Hepatocyte (in vitro differentiated cells): Measurements from ENCODE around the gene SEMG2. TPM values are rescaled to one million over a fixed set of nuclear protein-coding genes. Genes with fewer than 3 reads are reported as not detected.

ENCODE experiments used
- DNase-seq: peaks from one replicate; pipeline ENCODE4 v3.0.0-alpha.2; 2016; ENCODE audit warnings: low spot score
- H2AFZ ChIP-seq: fragments of 200-600 bp; sonication (generic); 2 replicates; pipeline ENCODE4 v1.6.0; 2016; ENCODE audit warnings: antibody characterized with exemption, mild to moderate bottlenecking
- H3K27ac ChIP-seq: fragments of 200-600 bp; sonication (generic); 2 replicates; pipeline ENCODE4 v1.5.1; 2016; ENCODE audit warnings: mild to moderate bottlenecking
- H3K27me3 ChIP-seq: fragments of 200-600 bp; sonication (generic); 2 replicates; pipeline ENCODE4 v1.6.1; 2016
- H3K36me3 ChIP-seq: fragments of 200-600 bp; sonication (generic); replicated peaks from 2 replicates; pipeline ENCODE4 v1.5.1; 2016; ENCODE audit warnings: low read depth; ENCODE audit not compliant: insufficient read depth
- H3K4me1 ChIP-seq: fragments of 200-600 bp; sonication (generic); 2 replicates; pipeline ENCODE4 v1.5.1; 2016; ENCODE audit warnings: mild to moderate bottlenecking, moderate library complexity; ENCODE audit not compliant: insufficient read depth
- H3K4me2 ChIP-seq: fragments of 200-600 bp; sonication (generic); 2 replicates; pipeline ENCODE4 v1.6.0; 2016
- H3K4me3 ChIP-seq: fragments of 200-600 bp; sonication (generic); 2 replicates; pipeline ENCODE4 v1.5.1; 2016; ENCODE audit warnings: mild to moderate bottlenecking
- H3K79me2 ChIP-seq: fragments of 200-600 bp; sonication (generic); 2 replicates; pipeline ENCODE4 v1.6.0; 2017; ENCODE audit warnings: mild to moderate bottlenecking
- H3K9me2 ChIP-seq: fragments of 200-600 bp; sonication (generic); replicated peaks from 2 replicates; pipeline ENCODE4 v1.6.0; 2017; ENCODE audit warnings: mild to moderate bottlenecking; ENCODE audit not compliant: insufficient read depth
- H3K9me3 ChIP-seq: fragments of 200-600 bp; sonication (generic); 2 replicates; pipeline ENCODE4 v1.5.1; 2016; ENCODE audit warnings: low read depth, mild to moderate bottlenecking
- H4K20me1 ChIP-seq: fragments of 200-600 bp; sonication (generic); 2 replicates; pipeline ENCODE4 v1.6.0; 2016; ENCODE audit warnings: mild to moderate bottlenecking; ENCODE audit not compliant: insufficient read depth, poor library complexity, severe bottlenecking
- EZH2 ChIP-seq: fragments of 200-600 bp; sonication (generic); IDR thresholded peaks from 2 replicates; pipeline ENCODE4 v1.6.1; 2016; ENCODE audit warnings: antibody characterized with exemption, mild to moderate bottlenecking, borderline replicate concordance
- EZH2phosphoT487 ChIP-seq: fragments of 200-600 bp; sonication (generic); IDR thresholded peaks from one replicate; pipeline ENCODE4 v1.6.1; 2018; ENCODE audit warnings: antibody characterized with exemption, mild to moderate bottlenecking, low read depth, moderate library complexity; ENCODE audit not compliant: unreplicated experiment, severe bottlenecking
- WGBS: methylation state at CpG from one replicate; pipeline ENCODE4 v1.1.6; 2016; ENCODE audit warnings: low lambda C conversion rate; ENCODE audit errors: missing lambda C conversion rate; 5-methylcytosine and 5-hydroxymethylcytosine counted together
- polyA plus RNA-seq: library from polyadenylated mRNA; unstranded; fragments of >200 nt; fragmentation: Nextera tagmentation; extraction: Ambion mirVana; gene quantifications from 2 replicates; pipeline ENCODE4 v1.2.1, GENCODE V29; 2016
- total RNA-seq: library from RNA; depleted of rRNA; stranded (reverse); fragments of >200 nt; gene quantifications from 2 replicates; pipeline ENCODE4 v1.2.3, GENCODE V29; 2014
- TF ChIP-seq, protein P1 (sequence below): fragments of 200-600 bp; sonication (generic); IDR thresholded peaks from 2 replicates; pipeline ENCODE4 v1.5.1; 2016; ENCODE audit warnings: antibody characterized with exemption, mild to moderate bottlenecking; ENCODE audit not compliant: poor library complexity

SEMG2 gene
- total and polyA plus RNA-seq, 2 experiments from 2014 or later = not detected

DNA sequence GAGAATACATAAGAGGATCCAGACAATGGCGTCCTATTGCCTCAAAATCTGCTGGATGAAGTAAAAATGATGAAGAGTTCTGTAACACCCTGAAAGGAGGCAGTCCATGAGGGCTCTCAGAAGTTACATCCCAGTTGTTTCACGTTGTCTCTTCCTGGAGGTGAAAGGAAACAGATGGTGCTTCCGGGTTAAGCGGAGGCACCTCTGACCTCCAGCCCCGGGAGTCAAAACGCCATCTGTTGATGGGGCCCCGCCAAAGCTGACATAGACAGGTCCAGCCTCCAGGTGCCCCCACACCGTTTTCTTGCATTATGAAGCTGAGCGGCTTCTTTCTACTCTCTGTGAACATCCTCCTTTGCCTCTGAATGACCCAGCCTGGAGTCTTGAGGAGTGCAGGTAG lies 9.5 kb downstream of the SEMG2 start:
- Histone ChIP-seq H3K9me2 (no peaks in the 10 kb centered on the region), H3K4me1 (no peaks in the 10 kb centered on the region), H3K36me3 (no peaks in the 10 kb centered on the region), H3K4me2 (no peak overlapping the region), H3K27me3 (peaks cover 16% of the 10 kb centered on the region), H3K9me3 (no peaks in the 10 kb centered on the region), H3K4me3 (no peak overlapping the region), H3K27ac (no peak overlapping the region), H3K79me2 (no peaks in the 10 kb centered on the region), H2AFZ (no peak overlapping the region), H4K20me1 (no peaks in the 10 kb centered on the region)
- TF ChIP-seq, protein P1, sequence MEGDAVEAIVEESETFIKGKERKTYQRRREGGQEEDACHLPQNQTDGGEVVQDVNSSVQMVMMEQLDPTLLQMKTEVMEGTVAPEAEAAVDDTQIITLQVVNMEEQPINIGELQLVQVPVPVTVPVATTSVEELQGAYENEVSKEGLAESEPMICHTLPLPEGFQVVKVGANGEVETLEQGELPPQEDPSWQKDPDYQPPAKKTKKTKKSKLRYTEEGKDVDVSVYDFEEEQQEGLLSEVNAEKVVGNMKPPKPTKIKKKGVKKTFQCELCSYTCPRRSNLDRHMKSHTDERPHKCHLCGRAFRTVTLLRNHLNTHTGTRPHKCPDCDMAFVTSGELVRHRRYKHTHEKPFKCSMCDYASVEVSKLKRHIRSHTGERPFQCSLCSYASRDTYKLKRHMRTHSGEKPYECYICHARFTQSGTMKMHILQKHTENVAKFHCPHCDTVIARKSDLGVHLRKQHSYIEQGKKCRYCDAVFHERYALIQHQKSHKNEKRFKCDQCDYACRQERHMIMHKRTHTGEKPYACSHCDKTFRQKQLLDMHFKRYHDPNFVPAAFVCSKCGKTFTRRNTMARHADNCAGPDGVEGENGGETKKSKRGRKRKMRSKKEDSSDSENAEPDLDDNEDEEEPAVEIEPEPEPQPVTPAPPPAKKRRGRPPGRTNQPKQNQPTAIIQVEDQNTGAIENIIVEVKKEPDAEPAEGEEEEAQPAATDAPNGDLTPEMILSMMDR = no peak
- TF ChIP-seq EZH2phosphoT487 = no peak
- TF ChIP-seq EZH2 = no peak
- WGBS = 81% methylated on average over 9 of the region's 9 CpGs
- DNase-seq = no peak

DNA sequence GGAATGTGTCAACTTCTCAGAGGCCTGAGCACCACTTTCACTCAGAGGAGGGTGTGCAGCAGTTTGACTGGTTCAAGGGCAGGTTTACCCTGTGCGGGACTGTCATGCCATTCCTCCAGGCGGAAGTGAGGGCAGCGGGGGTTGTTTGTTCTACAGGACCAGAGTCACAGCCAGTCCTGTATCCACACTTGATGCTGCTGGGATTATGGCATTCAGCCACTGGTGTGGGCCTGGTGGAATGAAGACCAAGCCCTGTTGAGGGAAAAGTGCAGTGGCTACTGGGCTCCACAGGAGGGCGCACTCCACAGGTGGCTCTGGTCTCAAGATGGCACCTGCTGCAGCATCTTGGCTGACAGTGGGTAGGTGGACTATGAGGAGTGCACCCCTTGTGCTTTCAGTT lies 14.8 kb downstream of the SEMG2 start:
- DNase-seq = no peak
- Histone ChIP-seq H3K9me3 (no peaks in the 10 kb centered on the region), H3K36me3 (no peaks in the 10 kb centered on the region), H4K20me1 (no peaks in the 10 kb centered on the region), H3K79me2 (no peaks in the 10 kb centered on the region), H3K4me1 (no peaks in the 10 kb centered on the region), H3K27me3 (peaks cover 20% of the 10 kb centered on the region), H3K4me2 (no peak overlapping the region), H3K4me3 (no peak overlapping the region), H3K9me2 (no peaks in the 10 kb centered on the region), H2AFZ (no peak overlapping the region), H3K27ac (no peak overlapping the region)
- no peak for TF ChIP-seq EZH2phosphoT487
- no peak for TF ChIP-seq EZH2
- TF ChIP-seq, protein P1 = peak; percentile 14
- 73% methylated on average over 4 of the region's 4 CpGs for WGBS

DNA sequence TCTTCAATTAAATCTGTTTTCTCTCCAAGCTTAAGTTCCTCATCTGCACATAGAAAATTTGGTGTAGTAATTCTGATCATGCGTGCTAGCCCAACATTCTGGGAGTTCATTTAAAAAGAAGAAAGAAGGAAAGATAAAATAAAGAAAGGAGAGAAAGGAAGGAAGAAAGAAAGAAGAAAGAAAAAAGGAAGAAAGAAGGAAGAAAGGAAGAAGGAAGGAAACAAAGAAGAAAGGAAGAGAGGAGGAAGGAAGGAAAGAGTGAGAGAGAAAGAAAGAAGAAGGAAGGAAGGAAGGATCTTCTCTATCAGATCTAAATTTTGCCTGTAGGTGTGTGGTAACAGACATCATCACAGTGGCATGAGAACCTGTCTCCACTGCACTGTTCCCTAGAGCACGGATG lies 17.0 kb downstream of the SEMG2 start:
- Histone ChIP-seq H3K79me2 (no peaks in the 10 kb centered on the region), H4K20me1 (no peaks in the 10 kb centered on the region), H3K4me2 (no peak overlapping the region), H3K27me3 (peaks cover 27% of the 10 kb centered on the region), H3K27ac (no peak overlapping the region), H3K9me3 (no peaks in the 10 kb centered on the region), H3K36me3 (no peaks in the 10 kb centered on the region), H3K4me1 (no peaks in the 10 kb centered on the region), H3K9me2 (no peaks in the 10 kb centered on the region), H3K4me3 (no peak overlapping the region), H2AFZ (no peak overlapping the region)
- WGBS = 90% methylated on average over 2 of the region's 2 CpGs
- TF ChIP-seq, protein P1 = no peak
- no peak for TF ChIP-seq EZH2phosphoT487
- no peak for TF ChIP-seq EZH2
- DNase-seq = no peak

DNA sequence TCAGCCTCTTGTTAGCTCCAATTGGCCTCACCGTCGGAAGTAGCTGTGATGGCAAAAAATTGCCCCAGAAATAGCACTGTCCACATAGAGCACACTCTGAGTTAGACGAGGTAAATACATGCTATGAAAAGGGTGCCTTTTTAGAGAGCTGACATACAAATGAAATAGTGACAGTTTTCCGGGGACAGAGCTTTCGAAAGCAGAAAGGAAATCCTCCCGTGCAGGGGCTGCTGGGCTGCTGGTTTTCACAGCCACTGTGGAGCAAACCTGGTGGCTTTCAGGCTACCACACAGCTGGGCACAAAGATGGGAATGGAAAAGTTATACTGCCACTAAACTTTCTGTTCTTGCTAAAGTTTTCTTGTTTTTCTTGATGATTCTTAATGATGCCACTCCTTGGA lies 24.9 kb downstream of the SEMG2 start:
- H3K4me2 ChIP-seq = no peak overlapping the region
- no peaks in the 10 kb centered on the region for H3K79me2 ChIP-seq
- no peaks in the 10 kb centered on the region for H3K36me3 ChIP-seq
- peaks cover 25% of the 10 kb centered on the region for H3K27me3 ChIP-seq
- DNase-seq = no peak
- H4K20me1 ChIP-seq = no peaks in the 10 kb centered on the region
- no peak overlapping the region for H3K4me3 ChIP-seq
- TF ChIP-seq EZH2 (no peak), EZH2phosphoT487 (no peak)
- TF ChIP-seq, protein P1 = no peak
- no peaks in the 10 kb centered on the region for H3K9me3 ChIP-seq
- no peak overlapping the region for H2AFZ ChIP-seq
- H3K4me1 ChIP-seq = no peaks in the 10 kb centered on the region
- H3K27ac ChIP-seq = no peak overlapping the region
- WGBS = 74% methylated on average over 6 of the region's 6 CpGs
- H3K9me2 ChIP-seq = no peaks in the 10 kb centered on the region
